HG02870 (cell line): ENCODE results near the gene TRIML1.

ENCODE experiments used
- ATAC-seq: cut with Tn5 transposase; IDR thresholded peaks from one replicate; pipeline ENCODE4 v1.9.1; 2021; ENCODE audit warnings: mild to moderate bottlenecking, moderate library complexity; ENCODE audit not compliant: unreplicated experiment

The TRIML1 gene, protein sequence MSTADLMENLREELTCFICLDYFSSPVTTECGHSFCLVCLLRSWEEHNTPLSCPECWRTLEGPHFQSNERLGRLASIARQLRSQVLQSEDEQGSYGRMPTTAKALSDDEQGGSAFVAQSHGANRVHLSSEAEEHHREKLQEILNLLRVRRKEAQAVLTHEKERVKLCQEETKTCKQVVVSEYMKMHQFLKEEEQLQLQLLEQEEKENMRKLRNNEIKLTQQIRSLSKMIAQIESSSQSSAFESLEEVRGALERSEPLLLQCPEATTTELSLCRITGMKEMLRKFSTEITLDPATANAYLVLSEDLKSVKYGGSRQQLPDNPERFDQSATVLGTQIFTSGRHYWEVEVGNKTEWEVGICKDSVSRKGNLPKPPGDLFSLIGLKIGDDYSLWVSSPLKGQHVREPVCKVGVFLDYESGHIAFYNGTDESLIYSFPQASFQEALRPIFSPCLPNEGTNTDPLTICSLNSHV

DNA sequence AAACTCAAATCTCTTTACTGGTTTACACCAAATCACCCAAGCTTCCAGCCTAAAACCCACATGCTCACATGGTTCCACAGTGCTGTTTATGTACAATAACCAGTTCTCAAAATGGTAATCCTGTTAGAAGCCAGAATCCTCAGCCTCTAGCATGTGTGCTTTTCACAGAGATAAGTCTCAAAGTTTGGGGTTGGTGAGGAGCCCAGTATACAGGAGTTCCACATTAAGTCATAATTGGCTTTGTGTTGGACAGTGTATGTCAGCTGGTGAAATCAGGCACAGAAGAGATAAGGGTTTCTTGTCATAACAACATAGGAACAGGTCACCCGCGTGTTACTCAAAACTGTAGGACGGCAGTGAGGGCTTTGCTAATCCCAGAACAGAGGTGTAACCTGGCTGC, at the start of gene TRIML1:
TRIML1 (plus strand) TSS at position 301 of the 400 bp plus-strand sequence. CDS start 118 bp downstream, outside the sequence.
- ATAC-seq: no peak

DNA sequence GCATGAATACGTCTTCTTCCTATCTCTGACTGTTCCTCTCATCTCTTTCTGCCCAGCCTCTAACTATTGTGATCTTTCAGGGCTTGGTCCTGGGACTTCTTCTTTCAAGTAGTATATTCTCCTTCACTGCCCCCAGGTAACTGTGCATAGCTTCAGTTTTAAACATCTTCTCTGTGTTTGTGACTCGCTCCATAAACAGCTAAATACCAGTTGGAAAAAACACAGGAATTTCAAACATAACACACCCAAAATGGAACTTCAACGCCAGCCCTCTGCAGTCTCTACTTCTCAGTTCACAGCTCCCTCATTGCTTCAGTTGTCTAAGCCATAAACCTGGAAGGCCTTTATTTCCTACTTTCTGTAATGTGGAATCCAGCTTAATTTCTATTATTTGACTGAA, 46.4 kb upstream of the TRIML1 start:
- no peak for ATAC-seq

DNA sequence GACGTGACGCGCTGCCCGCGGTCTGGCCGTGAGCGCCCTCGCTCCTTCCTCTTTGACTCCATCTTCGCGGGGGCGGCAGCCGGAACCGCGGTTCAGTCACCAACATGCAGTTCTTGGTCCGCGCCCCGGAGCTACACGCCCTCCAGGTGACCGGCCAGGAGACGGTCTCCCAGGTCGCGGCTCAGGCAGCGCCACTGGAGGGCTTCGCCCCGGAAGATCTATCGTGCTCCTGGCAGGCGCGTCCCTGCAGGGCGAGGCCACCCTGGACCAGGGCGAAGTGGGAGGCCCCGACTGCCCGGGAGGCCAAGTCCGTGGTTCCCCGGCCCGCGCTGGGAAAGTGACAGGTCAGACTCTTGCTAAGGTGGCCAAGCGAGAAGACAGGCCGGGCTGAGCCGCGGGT, 32.8 kb upstream of the TRIML1 start:
- no peak for ATAC-seq

DNA sequence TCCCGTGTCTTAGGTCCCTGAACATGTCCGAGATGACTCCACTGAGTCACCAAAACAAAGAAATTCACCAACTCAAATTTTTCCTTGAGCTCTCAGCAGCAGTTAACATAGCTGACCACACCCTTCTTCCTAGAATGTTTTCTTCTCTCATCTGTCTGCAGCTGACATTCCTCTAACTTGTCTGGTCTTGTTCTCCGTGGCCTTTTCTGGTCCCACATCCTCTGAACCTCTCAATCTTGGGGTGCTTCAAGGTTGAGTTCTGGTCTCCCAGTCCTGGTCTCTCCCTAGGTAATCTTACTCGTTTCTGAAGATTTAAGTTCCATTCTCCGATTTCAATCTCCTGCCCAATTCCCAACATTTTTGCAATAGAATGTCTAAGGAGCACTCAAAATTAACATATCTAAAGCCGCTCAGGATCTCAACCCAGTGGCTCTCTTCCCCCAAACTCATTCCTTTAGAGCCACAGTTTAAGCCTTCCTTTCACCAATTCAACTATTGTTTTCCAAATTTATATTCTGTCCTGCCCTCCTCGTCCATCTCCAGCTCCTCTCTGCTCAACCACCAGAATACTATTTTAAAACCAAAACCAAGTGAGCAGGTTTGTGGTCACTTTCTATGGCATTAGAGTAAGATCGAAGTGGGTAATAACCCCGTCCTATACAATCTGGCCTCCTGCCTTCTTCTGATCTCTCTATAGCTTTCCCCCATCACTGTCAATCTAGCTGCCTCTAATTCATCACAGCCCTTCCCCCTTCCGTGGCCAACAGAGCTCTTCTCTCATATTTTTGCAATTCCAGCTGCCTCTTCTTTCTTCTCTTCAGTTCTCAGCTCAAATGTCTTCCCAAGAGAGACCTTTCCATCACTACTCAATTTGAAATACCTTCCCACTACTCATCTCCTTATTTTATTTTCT, 31.1 kb upstream of the TRIML1 start:
- no peak for ATAC-seq

DNA sequence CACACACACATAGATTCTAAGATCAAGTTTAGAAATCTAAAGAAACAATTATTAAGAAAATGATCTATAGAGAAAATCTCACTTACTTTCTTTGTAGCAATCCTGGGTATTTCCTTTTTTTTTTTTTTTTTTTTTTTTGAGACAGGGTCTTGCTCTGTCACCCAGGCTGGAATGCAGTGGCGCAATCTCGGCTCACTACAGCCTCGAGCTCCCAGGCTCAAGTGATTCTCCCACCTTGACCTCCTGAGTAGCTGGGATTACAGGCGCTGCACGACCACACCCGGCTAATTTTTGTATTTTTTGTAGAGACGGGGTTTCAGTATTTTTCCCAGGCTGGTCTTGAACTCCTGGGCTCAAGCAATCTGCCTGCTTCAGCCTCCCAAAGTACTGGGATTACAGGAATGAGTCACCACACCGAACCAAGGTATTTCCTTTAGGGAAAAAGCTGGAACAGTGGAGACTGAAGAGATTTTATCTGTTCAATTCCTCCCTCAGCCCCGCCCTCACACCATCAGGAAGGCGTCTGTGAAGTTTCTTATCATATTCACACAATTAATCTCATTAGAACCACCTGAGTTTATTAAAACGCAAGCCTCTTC, 30.0 kb upstream of the TRIML1 start, which contains the start of gene TRIML2:
TRIML2 (minus strand) TSS at position 447 of the 599 bp plus-strand sequence. CDS start 4,235 bp downstream, outside the sequence.
- ATAC-seq: no peak

DNA sequence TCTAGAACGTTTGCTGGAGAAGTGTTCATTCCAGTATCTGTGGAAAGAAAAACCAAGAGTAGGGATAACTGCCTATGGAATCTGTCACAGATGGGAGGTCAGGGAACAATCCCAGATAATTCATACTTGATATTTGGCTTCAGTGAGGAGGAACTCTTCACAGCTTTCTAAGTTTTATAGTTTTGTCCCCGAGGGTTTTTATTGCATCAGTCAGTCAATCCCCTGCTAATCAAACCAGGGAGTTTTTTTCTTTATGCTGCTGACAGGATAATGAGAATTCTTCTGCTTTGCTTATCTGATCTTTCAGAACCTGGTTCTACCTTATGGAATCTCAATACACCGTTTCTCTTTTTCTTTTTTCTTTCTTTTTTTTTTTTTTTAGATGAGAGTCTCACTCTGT, 29.2 kb upstream of the TRIML1 start:
- no peak for ATAC-seq

DNA sequence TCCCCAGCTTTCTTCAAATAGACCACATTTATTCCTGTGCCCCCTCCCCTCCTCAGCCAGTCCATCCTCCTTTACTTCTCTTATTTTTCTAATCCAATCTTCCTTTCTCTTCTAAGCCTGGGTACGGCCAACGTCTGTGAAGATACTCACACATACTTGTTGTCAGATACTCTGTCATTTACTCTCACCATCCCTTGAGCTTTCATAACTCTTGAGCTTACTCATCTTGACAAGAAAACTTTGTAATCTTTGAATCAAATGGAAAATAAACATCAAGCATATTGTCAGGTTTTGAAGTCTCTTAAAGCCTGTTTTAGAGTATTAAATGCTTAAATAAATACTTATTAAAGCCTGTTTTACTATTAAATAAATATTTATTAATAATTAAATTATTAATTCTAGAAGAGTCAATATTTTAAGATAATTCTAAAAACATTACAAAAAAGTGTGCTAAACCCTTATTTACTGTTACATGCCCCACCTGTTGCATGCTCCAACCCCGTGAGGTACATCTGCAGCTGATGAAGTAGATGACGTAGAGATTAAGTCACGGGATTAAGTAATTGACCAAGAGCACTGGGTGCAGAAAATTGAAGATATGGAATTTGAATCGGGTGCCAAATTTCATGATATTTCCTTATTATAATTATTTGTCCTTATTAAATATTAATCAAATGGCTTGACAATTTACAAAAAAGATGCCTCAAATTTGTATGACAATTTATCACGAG, 28.3 kb upstream of the TRIML1 start:
- no peak for ATAC-seq

DNA sequence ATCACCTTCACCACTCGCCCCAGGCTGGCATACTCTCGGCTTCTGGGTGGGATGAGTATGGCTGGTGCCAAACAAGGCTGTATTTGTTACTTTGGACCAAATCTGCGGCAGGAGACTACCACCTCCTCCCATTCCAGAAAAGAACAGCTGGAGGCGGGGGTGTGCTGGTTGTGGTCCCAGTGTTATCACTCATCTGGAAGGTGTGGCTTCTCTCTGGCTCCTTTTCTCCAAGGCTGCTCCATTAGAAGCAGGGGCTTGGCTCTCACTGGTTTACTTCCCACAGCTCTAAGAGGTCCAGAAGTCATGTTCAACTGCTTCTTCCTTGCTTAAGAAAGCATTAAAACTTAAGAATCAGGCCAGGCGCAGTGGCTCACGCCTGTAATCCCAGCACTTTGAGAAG, 27.3 kb upstream of the TRIML1 start:
- ATAC-seq: no peak

DNA sequence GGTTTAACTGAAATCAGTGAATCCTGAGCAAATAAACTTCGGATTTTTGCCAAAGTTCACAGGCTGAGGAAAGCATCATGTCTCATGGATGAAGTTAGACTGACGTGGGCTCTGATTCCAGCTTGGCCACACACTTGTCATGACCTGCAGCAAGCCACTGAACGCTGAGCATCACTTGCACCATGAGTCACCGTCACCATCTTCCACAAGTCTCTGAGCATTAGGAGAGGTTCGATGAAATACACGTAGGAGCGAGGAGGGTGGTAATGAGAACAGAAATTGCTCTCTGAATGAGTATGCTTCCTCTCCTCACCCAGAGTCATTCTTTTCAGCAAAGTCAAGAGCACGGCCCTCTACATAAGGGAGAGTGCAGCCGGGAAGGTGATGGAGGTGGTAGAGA, 26.1 kb upstream of the TRIML1 start:
- no peak for ATAC-seq

DNA sequence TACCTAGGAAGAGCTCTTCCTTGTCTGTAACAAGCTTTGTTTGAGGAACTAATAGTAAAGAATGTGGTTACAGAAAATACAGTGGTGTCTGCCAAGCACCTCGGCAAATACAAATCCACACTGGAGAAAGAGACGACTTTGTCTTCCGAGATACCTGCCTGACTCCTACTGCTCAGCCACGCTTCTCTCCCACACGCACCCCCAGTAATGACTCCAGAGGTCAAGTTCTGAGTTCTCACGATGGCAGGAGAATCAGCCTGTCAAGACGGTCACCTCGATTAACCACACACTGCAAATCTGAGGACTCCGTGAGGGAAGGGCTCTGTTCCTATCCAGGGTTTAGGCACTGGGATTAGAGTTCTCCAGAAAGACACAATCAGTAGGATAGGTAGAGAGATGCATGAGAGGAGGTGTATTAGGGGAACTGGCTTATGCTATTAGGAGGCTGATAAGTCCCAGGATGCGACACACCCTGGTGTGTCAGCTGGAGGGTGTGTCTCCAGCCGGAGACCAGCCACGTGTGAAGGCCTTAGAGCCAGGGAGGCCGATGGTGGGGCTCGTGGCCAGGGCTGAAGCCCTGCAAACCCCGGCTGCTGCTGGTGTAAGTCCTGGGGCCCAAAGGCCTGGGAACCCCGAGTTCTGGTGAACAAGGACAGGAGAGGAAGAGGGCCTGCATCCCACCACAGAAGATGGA, 21.5 kb upstream of the TRIML1 start:
- no peak for ATAC-seq

DNA sequence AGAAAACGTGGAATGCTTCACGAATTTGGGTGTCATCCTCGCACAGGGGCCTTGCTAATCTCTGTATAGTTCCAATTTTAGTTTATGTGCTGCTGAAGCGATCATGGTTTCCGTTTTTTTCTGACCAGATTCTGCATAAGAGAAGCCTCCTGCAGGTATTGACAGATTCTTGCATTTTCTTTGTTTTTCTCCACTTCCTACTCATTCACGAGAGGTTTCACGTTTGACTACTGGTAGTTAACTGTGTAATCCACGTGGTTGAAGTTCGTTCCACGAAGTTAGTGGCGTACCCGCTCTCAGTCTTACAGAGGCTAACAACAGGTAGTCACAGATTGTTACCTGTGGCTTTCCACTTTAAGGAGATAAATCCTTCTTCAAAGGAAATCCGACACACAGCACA, 17.7 kb upstream of the TRIML1 start:
- ATAC-seq: no peak

DNA sequence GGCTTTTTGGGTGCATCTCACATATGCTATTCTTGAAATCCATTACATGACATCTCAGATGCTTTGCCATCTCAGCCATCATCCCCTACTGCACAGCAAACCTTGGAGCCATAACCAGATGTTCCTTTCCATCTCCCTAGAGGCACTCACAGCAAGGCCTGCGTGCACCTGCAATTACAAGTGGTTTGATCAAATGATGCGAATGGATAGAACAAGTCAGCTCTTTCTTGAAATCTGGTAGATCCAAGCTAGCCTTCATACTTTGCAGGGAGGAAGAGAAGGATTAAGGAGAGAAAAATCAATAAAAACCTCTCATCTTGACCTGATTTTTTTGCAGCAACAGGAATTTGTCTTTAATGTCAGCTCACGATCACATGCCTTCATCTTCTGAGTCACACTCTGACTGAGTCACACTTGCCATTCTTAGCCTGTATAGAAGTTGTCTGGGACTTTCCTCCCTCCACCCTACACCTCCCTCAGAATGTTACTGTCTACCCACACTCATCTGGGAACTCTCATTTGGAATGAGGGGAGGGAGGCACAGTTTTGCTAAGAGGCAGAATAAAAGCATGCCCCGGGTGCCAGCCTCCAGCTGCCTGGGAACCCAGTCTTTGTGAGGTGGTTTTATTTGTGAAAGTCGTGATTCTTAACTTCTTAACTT, 11.9 kb upstream of the TRIML1 start:
- ATAC-seq: no peak

DNA sequence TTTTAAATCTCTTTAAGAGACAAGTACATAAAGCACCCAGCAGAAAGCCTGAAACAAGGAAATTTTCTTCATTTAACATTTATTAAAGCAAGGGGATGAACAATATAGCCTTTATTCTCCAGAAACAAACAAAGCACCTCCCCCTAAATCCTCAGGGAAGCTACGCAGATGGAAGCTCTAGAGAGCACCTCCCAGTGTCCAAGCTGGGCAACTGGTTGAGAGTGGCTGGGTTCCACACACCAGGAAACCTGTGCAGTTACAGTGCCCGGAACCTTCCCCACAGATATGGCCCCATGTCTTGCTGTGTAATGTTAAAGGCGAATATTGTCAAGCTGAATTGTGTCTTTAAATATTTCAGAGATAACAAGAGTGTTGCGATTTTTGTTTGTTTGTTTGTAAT, 8.9 kb upstream of the TRIML1 start:
- ATAC-seq: no peak

DNA sequence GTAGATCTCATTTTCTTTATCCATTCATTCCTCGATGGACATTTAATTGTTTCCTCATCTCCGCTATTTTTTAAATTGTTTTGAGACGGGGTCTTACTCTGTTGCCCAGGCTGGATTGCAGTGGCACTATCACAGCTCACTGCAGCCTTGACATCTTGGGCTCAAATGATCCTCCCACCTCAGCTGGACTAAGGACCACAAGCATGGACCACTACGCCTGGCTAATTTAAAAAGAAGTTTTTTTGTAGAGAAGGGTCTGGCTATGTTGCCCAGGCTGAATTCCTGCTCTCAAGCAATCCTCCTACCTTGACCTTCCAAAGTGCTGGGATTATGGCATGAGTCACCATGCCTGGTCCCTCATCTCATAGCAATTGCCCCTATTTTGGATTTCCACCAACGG, 7.0 kb upstream of the TRIML1 start:
- no peak for ATAC-seq

DNA sequence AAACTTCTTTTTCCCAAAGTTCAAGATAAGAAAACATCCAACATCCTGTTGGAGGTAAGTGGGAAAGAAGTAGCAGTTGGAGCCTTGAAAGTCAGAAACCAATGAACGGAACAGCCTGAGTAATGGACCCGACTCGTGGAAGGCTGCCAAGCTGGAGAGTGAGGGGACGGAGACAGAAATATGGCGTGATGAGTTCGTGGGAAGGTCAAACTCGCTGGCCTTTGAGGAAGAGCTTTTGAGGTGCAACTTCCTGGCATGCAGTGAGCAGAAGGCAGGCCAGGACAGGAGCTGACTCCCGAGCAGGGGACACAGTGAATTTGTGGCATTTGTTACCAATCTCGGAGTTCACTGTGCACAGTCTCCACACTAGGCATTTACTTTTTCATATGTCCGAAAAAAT, 1.0 kb upstream of the TRIML1 start:
- no peak for ATAC-seq

DNA sequence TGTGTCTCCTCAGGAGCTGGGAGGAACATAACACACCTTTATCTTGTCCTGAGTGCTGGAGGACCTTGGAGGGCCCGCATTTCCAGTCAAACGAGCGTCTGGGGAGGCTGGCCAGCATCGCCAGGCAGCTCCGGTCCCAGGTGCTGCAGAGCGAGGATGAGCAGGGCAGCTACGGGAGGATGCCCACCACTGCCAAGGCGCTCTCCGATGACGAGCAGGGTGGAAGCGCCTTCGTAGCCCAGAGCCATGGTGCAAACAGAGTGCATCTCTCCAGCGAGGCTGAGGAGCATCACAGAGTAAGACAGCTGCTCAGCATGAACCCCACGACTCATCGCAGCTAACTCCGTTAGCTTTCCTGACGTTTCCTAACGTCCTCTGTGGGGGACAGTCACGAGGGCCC, 430 bp downstream of the TRIML1 start:
- no peak for ATAC-seq

DNA sequence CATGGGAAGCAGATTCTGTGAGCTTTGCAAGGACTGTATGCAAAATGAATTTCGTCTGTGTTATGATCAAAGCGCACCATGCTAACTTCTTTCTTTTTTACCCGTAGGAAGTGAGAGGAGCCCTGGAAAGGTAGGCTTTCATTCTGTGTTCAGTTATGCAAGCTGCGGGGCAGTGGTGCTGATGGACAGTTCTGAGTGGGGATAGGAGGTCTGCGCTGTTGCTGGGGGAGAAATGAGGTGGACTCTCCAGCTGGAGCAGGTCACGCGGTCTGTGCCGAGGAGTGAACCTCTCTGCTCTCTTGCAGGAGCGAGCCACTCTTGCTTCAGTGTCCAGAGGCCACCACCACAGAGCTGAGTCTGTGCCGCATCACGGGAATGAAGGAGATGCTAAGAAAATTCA, 4.5 kb downstream of the TRIML1 start:
- ATAC-seq: no peak

DNA sequence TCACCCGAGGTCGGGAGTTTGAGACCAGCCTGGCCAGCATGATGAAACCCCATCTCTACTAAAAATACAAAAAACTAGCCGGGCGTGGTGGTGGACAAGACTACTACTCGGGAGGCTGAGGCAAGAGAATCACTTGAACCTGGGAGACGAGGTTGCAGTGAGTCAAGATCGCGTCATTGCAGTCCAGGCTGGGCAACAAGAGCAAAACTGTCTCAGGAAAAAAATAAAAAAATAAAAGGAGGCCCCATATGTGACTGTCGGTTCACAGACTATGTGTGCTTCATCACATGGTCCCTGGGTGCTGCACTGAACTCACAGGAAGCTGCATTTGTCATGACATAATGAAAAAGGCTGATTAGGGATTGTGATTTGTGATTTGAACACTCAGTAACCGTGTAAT, 6.4 kb downstream of the TRIML1 start:
- ATAC-seq: no peak

DNA sequence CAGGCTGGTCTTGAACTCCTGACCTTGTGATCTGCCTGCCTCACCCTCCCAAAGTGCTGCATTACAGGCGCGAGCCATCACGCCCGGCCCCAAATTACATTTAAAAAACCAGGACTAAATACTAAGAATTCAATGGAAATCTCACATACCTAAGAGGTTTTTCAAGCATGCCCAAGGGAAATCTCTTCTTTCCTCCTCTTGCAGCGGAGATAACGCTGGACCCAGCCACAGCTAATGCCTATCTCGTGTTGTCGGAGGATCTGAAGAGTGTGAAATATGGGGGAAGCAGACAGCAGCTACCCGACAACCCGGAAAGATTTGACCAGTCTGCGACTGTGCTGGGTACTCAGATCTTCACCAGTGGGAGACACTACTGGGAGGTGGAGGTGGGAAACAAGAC, 7.4 kb downstream of the TRIML1 start:
- ATAC-seq: no peak

DNA sequence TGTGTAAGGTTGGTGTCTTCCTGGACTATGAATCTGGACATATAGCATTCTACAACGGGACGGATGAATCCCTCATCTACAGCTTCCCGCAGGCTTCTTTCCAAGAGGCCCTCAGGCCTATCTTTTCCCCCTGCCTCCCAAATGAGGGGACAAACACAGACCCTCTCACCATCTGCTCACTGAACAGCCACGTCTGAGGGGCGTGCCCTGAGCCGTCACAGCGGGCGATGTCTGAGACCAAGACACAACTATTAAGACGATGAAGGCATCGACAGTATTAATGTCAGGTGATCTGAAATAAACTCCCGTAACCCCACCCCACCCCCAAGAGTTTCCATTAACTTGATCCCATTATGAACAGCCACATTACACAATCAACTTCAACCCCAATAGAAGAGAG, 7.9 kb downstream of the TRIML1 start:
- no peak for ATAC-seq
